GM12873 (cell line): Measurements from ENCODE around the gene PHF14.

Experiments
- CTCF ChIP-seq: IDR thresholded peaks from 2 replicates; pipeline ENCODE4 v1.5.1; 2012; ENCODE audit warnings: low read depth, mild to moderate bottlenecking, moderate library complexity, low read length, control low read depth; ENCODE audit not compliant: insufficient read depth; ENCODE audit errors: missing control alignments

Gene PHF14

GRCh38 chr7:11128498-11128897 is 154.8 kb downstream of the PHF14 start:
- no peak for TF ChIP-seq CTCF

DNA sequence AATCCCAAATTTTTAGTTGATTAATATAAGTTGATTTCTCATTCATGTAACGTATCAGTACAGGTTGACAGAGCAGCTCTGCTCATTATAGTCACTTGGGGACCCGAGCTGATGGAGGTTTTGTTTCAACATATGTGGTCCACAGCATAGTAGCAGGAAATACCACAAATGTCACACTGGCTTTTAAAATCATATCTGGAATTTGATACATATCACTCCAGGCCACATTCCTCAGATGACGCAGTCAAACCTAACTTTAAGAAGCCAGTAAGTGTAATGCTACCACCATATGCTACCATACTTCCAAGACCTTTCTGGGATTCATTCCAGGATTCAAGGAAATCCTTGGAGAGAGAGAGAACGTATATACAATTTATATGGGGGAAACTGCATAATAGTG is 156.3 kb downstream of the PHF14 start:
- no peak for TF ChIP-seq CTCF

- no peak for TF ChIP-seq CTCF
Observed at GRCh38 chr7:11130601-11131000, 156.9 kb downstream of the PHF14 start.

GRCh38 chr7:11133436-11133959 is 159.8 kb downstream of the PHF14 start:
- no peak for TF ChIP-seq CTCF

GRCh38 chr7:11135573-11135972 is 161.9 kb downstream of the PHF14 start:
- no peak for TF ChIP-seq CTCF

DNA sequence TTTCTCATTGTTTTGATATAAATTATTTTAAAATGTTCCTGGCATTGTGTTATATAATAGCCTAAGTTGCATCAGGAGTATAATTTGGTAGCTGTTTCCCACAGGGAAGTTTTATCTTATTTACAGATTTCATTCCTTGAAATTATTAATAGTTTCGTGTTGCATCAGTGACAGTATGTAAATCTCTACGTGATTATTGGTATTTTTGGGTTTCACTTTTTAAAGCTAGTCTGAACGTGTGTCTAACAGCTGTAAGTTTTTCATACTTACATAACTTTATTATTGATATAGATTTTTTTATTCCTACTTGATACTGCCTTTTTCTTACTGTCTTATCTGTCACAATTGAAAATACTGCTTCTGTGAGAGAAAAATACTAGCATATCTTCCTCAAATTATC is 167.9 kb downstream of the PHF14 start:
- no peak for TF ChIP-seq CTCF

DNA sequence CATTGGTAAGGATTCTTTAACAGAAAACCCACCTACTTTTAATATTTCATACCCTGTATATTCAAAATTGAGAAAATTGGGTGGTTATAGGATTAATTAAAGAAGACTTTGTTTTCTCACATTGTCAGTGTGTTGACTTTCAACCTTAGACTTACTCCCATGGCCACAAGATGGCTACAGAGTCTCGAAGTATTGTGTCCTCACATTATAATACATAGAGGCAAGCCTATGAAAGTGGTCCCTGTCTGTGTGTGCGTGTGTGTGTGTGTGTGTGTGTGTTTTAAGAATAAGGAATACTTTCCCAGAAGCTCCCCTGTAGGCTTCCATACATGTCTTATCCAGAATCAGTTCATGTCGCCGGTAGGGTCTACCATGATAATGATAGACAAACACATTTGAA is 180.0 kb downstream of the PHF14 start:
- TF ChIP-seq CTCF = no peak
